ENCODE data around the gene SLC38A7. TPM values are rescaled to one million over a fixed set of nuclear protein-coding genes. Genes with fewer than 3 reads are reported as not detected.

SLC38A7 gene
- total RNA-seq, 1 donor from 2014 or later: 31.7 TPM

- DNase-seq (ENCODE audit: low read depth, low spot score): no peak
- Mint-ChIP-seq H3K36me3 (ENCODE audit: low read depth) (no peaks in the 10 kb centered on the region), H3K27me3 (ENCODE audit: low read depth) (peaks cover 12% of the 10 kb centered on the region), H3K27ac (ENCODE audit: unreplicated experiment) (no peak overlapping the region), H3K4me1 (peaks cover 18% of the 10 kb centered on the region), H3K4me3 (peak overlapping the region; percentile 98), H3K9me3 (no peaks in the 10 kb centered on the region)
- TF ChIP-seq CTCF (conservative IDR thresholded peaks at IDR 0.05): no peak
These were observed 497 bp upstream of the SLC38A7 start for GRCh38 chr16:58685084-58685449.

GRCh38 chr16:58684001-58684353, 593 bp downstream of the SLC38A7 start:
- DNase-seq (ENCODE audit: low read depth, low spot score): no peak
- peaks cover 18% of the 10 kb centered on the region for H3K4me1 Mint-ChIP-seq
- H3K9me3 Mint-ChIP-seq: no peaks in the 10 kb centered on the region
- peak overlapping the region; percentile 89 for H3K27ac Mint-ChIP-seq (ENCODE audit: unreplicated experiment)
- no peaks in the 10 kb centered on the region for H3K36me3 Mint-ChIP-seq (ENCODE audit: low read depth)
- no peak for TF ChIP-seq CTCF (conservative IDR thresholded peaks at IDR 0.05)
- H3K27me3 Mint-ChIP-seq (ENCODE audit: low read depth): peaks cover 6% of the 10 kb centered on the region
- H3K4me3 Mint-ChIP-seq: peak overlapping the region; percentile 98

- Mint-ChIP-seq H3K27me3 (ENCODE audit: low read depth) (no peaks in the 10 kb centered on the region), H3K4me1 (peaks cover 16% of the 10 kb centered on the region), H3K9me3 (no peaks in the 10 kb centered on the region), H3K36me3 (ENCODE audit: low read depth) (peaks cover 8% of the 10 kb centered on the region), H3K27ac (ENCODE audit: unreplicated experiment) (no peak overlapping the region), H3K4me3 (no peak overlapping the region)
- no peak for TF ChIP-seq CTCF (conservative IDR thresholded peaks at IDR 0.05)
- DNase-seq (ENCODE audit: low read depth, low spot score): no peak
These were observed 4.8 kb downstream of the SLC38A7 start for GRCh38 chr16:58679763-58680162.

GRCh38 chr16:58678716-58679115, 5.9 kb downstream of the SLC38A7 start:
- H3K9me3 Mint-ChIP-seq: no peaks in the 10 kb centered on the region
- H3K27me3 Mint-ChIP-seq (ENCODE audit: low read depth): no peaks in the 10 kb centered on the region
- DNase-seq (ENCODE audit: low read depth, low spot score): no peak
- no peak for TF ChIP-seq CTCF (conservative IDR thresholded peaks at IDR 0.05)
- no peak overlapping the region for H3K4me3 Mint-ChIP-seq
- H3K4me1 Mint-ChIP-seq: peaks cover 9% of the 10 kb centered on the region
- no peak overlapping the region for H3K27ac Mint-ChIP-seq (ENCODE audit: unreplicated experiment)
- peaks cover 8% of the 10 kb centered on the region for H3K36me3 Mint-ChIP-seq (ENCODE audit: low read depth)

GRCh38 chr16:58678269-58678668, 6.3 kb downstream of the SLC38A7 start:
- H3K27me3 Mint-ChIP-seq (ENCODE audit: low read depth): no peaks in the 10 kb centered on the region
- no peak overlapping the region for H3K27ac Mint-ChIP-seq (ENCODE audit: unreplicated experiment)
- peaks cover 8% of the 10 kb centered on the region for H3K36me3 Mint-ChIP-seq (ENCODE audit: low read depth)
- H3K4me1 Mint-ChIP-seq: peaks cover 4% of the 10 kb centered on the region
- no peak for TF ChIP-seq CTCF (conservative IDR thresholded peaks at IDR 0.05)
- DNase-seq (ENCODE audit: low read depth, low spot score): no peak
- no peaks in the 10 kb centered on the region for H3K9me3 Mint-ChIP-seq
- H3K4me3 Mint-ChIP-seq: no peak overlapping the region

All from neural crest cell (in vitro differentiated cells).